GM21786 (cell line): ENCODE data around the gene METTL22.
A peak's percentile ranks its signal among the peaks of the same experiment; 100 is the strongest.

Experiments used
- ATAC-seq: cut with Tn5 transposase; IDR thresholded peaks from one replicate; pipeline ENCODE4 v1.9.1; 2021; ENCODE audit not compliant: unreplicated experiment

The METTL22 gene

GRCh38 chr16:8621572-8622314, at the start of gene METTL22:
TSS of gene METTL22 (plus strand) at chr16:8621698. CDS start at chr16:8625666, 3,968 bp downstream.
- ATAC-seq, result peak; percentile 91

GRCh38 chr16:8572063-8572918, 49.2 kb upstream of the METTL22 start:
- ATAC-seq, result no peak

GRCh38 chr16:8572919-8573724, 48.4 kb upstream of the METTL22 start:
- no peak for ATAC-seq

GRCh38 chr16:8575399-8575798, 46.1 kb upstream of the METTL22 start:
- no peak for ATAC-seq

GRCh38 chr16:8576141-8577004, 45.1 kb upstream of the METTL22 start:
- ATAC-seq, result no peak

GRCh38 chr16:8577678-8578304, 43.7 kb upstream of the METTL22 start:
- no peak for ATAC-seq

GRCh38 chr16:8579559-8579958, 41.9 kb upstream of the METTL22 start:
- no peak for ATAC-seq

GRCh38 chr16:8581831-8582580, 39.5 kb upstream of the METTL22 start:
- ATAC-seq, result peak; percentile 50

- no peak for ATAC-seq
These were observed 38.3 kb upstream of the METTL22 start for GRCh38 chr16:8583199-8583598.

GRCh38 chr16:8583732-8584131, 37.8 kb upstream of the METTL22 start:
- ATAC-seq, result no peak

- ATAC-seq, result no peak
These were observed 36.5 kb upstream of the METTL22 start for GRCh38 chr16:8585041-8585440.

GRCh38 chr16:8585857-8586256, 35.6 kb upstream of the METTL22 start:
- no peak for ATAC-seq

- ATAC-seq, result no peak
These were observed 34.4 kb upstream of the METTL22 start for GRCh38 chr16:8587065-8587464.

GRCh38 chr16:8588682-8589056, 32.8 kb upstream of the METTL22 start:
- ATAC-seq, result no peak

- no peak for ATAC-seq
These were observed 32.2 kb upstream of the METTL22 start for GRCh38 chr16:8589057-8589899.

- no peak for ATAC-seq
These were observed 31.4 kb upstream of the METTL22 start, which contains the start of gene TMEM114 for GRCh38 chr16:8589900-8590688. TSS of gene TMEM114 (minus strand) at chr16:8590511. CDS start at chr16:8589838, 673 bp downstream.

GRCh38 chr16:8590811-8591210, 30.7 kb upstream of the METTL22 start:
- ATAC-seq, result no peak
